HepG2 (cell line): ENCODE data around the gene TRA2B. TPM values are rescaled to one million over a fixed set of nuclear protein-coding genes. Genes with fewer than 3 reads are reported as not detected.

ENCODE experiments used
- ATF1 ChIP-seq: IDR thresholded peaks from 2 replicates; pipeline ENCODE4 v1.6.1; 2016; ENCODE audit warnings: mild to moderate bottlenecking, control low read depth
- ATM ChIP-seq: fragments of 450-650 bp; IDR thresholded peaks from 2 replicates; pipeline ENCODE4 v1.7.1; 2017; ENCODE audit warnings: mild to moderate bottlenecking, borderline replicate concordance
- GPN1 ChIP-seq: sonication (generic); formaldehyde crosslinking; IDR thresholded peaks from 2 replicates; pipeline ENCODE4 v1.5.1; 2020; ENCODE audit warnings: missing genetic modification reagents, borderline replicate concordance
- HNF1A ChIP-seq, 2 experiments: sonication (generic) in 1 of 2; formaldehyde crosslinking in 1 of 2; IDR thresholded peaks; 2 replicates each; pipeline versions ENCODE4 v1.4.0 to v1.6.1; 2016 to 2020; ENCODE audit warnings: borderline replicate concordance in 1 of 2, low read depth in 1 of 2, mild to moderate bottlenecking in 1 of 2, missing genetic modification reagents in 1 of 2
- HNRNPH1 ChIP-seq: fragments of 200-400 bp; formaldehyde crosslinking; optimal IDR thresholded peaks from 2 replicates; pipeline ENCODE3; 2017; ENCODE audit warnings: mild to moderate bottlenecking, low read depth, low read length
- JUN ChIP-seq: sonication (generic); formaldehyde crosslinking; IDR thresholded peaks from 2 replicates; pipeline ENCODE4 v1.4.0; 2020; ENCODE audit warnings: mild to moderate bottlenecking, missing genetic modification reagents
- KDM3A ChIP-seq: IDR thresholded peaks from 2 replicates; pipeline ENCODE4 v1.6.1; 2018; ENCODE audit warnings: low read depth, missing compliant biosample characterization
- KLF11 ChIP-seq: IDR thresholded peaks from 2 replicates; pipeline ENCODE4 v1.6.1; 2016; ENCODE audit warnings: missing compliant biosample characterization
- MIER3 ChIP-seq: IDR thresholded peaks from 2 replicates; pipeline ENCODE4 v1.6.1; 2016; ENCODE audit warnings: missing compliant biosample characterization, borderline replicate concordance
- MIXL1 ChIP-seq: IDR thresholded peaks from 2 replicates; pipeline ENCODE4 v1.6.1; 2016
- MXD1 ChIP-seq: sonication (generic); formaldehyde crosslinking; IDR thresholded peaks from 2 replicates; pipeline ENCODE4 v1.4.0; 2020; ENCODE audit warnings: mild to moderate bottlenecking, missing genetic modification reagents
- NFE2 ChIP-seq: sonication (generic); formaldehyde crosslinking; IDR thresholded peaks from 2 replicates; pipeline ENCODE4 v1.4.0; 2020; ENCODE audit warnings: missing genetic modification reagents
- NPAS2 ChIP-seq: sonication (generic); formaldehyde crosslinking; IDR thresholded peaks from 2 replicates; pipeline ENCODE4 v1.8.0; 2022; ENCODE audit warnings: mild to moderate bottlenecking, missing genetic modification reagents, borderline replicate concordance
- NR1H2 ChIP-seq: sonication (generic); formaldehyde crosslinking; IDR thresholded peaks from 2 replicates; pipeline ENCODE4 v1.8.1; 2022; ENCODE audit warnings: low read depth, missing genetic modification reagents, borderline replicate concordance
- RNF2 ChIP-seq: fragments of 450-650 bp; conservative IDR thresholded peaks from 2 replicates; pipeline ENCODE4 v1.6.1; 2016; ENCODE audit warnings: low read depth
- ZBTB10 ChIP-seq: sonication (generic); formaldehyde crosslinking; IDR thresholded peaks from 2 replicates; pipeline ENCODE4 v1.4.0; 2020; ENCODE audit warnings: missing genetic modification reagents, borderline replicate concordance
- ZHX1 ChIP-seq: sonication (generic); formaldehyde crosslinking; IDR thresholded peaks from 2 replicates; pipeline ENCODE4 v1.8.1; 2022; ENCODE audit warnings: low read depth, mild to moderate bottlenecking, missing genetic modification reagents
- ZNF256 ChIP-seq: sonication (generic); formaldehyde crosslinking; conservative IDR thresholded peaks from 2 replicates; pipeline ENCODE4 v1.4.0; 2020; ENCODE audit warnings: missing genetic modification reagents
- polyA plus RNA-seq, 8 experiments: library from polyadenylated mRNA; depleted of rRNA in 3 of 8; stranded (reverse) in 7 of 8; unstranded in 1 of 8; fragments of >200 nt; fragmentation: Illumina TruSeq in 4 of 8; extraction: Trizol in 4 of 8; gene quantifications; 2 replicates each; pipeline versions ENCODE4 v1.2.1 to v1.2.3, GENCODE V29; 2011 to 2016; ENCODE audit warnings: low read depth in 4 of 8, missing spikeins in 1 of 8, mixed read lengths in 1 of 8; ENCODE audit not compliant: insufficient read depth in 1 of 8
- total RNA-seq, 5 experiments: library from RNA; depleted of rRNA; stranded (reverse); fragments of >200 nt; fragmentation: Illumina TruSeq; extraction: Trizol; gene quantifications; 2 replicates each; pipeline ENCODE4 v1.2.3, GENCODE V29; 2016; ENCODE audit warnings: low read depth in 1 of 5

Gene TRA2B
- total and polyA plus RNA-seq, 2 of the 13 experiments (the other 11 are each of a cell fraction or from before 2014, with no cell fraction given): 105 to 241 TPM

- no peak for TF ChIP-seq NPAS2 (CRISPR knock-in tag)
- TF ChIP-seq MIXL1 (CRISPR knock-in tag): no peak
- no peak for TF ChIP-seq JUN (CRISPR knock-in tag)
- TF ChIP-seq RNF2: no peak
- TF ChIP-seq ZHX1 (CRISPR knock-in tag): no peak
- no peak for TF ChIP-seq MIER3
- 0 out of 2 replicates have a peak, but pooled peaks have one; percentile 18 for TF ChIP-seq ATF1 (CRISPR knock-in tag)
- TF ChIP-seq NFE2 (CRISPR knock-in tag): no peak
- TF ChIP-seq GPN1 (CRISPR knock-in tag): no peak
- no peak for TF ChIP-seq ZNF256 (CRISPR knock-in tag)
- TF ChIP-seq HNRNPH1: no peak
- no peak for TF ChIP-seq MXD1 (CRISPR knock-in tag)
- TF ChIP-seq NR1H2 (CRISPR knock-in tag): no peak
- no peak for TF ChIP-seq ZBTB10
- no peak for TF ChIP-seq KLF11 (CRISPR knock-in tag)
- TF ChIP-seq KDM3A: no peak
- TF ChIP-seq HNF1A (IDR thresholded peaks at IDR 0.05; ENCODE audit: low read depth): no peak
- no peak for TF ChIP-seq HNF1A (CRISPR knock-in tag; IDR thresholded peaks at IDR 0.05; ENCODE audit: borderline replicate concordance)
- no peak for TF ChIP-seq ATM
These were observed 24.6 kb downstream of the TRA2B start (continued) for GRCh38 chr3:185912929-185913901.
